Transverse colon (tissue), 4 donors: ENCODE data around the gene DNAJB5. TPM values are rescaled to one million over a fixed set of nuclear protein-coding genes. Genes with fewer than 3 reads are reported as not detected.
"Not testable (repeated sequence)": the region's sequence is repeated elsewhere in the genome, so short reads cannot be mapped to it uniquely, and the experiment has no call there.

Experiments used
- DNase-seq: peaks from one replicate; pipeline ENCODE4 v3.0.0-alpha.2; 2019
- H3K27ac ChIP-seq, 4 donors: fragments of 200-600 bp; sonication (generic); 2 replicates each; pipeline ENCODE4 v1.5.1; 2016 to 2018; ENCODE audit warnings: inconsistent platforms in 4 of 4
- H3K27me3 ChIP-seq: fragments of 200-600 bp; sonication (generic); 2 replicates; pipeline ENCODE4 v1.5.1; 2017; ENCODE audit warnings: inconsistent platforms
- H3K36me3 ChIP-seq, 4 donors: fragments of 200-600 bp; sonication (generic); 2 replicates each; pipeline ENCODE4 v1.5.1; 2017 to 2019; ENCODE audit warnings: inconsistent platforms in 4 of 4
- H3K4me1 ChIP-seq, 4 donors: fragments of 200-600 bp; sonication (generic); 2 replicates each; pipeline ENCODE4 v1.5.1; 2017 to 2020; ENCODE audit warnings: inconsistent platforms in 4 of 4
- H3K4me3 ChIP-seq, 4 donors: fragments of 200-600 bp; sonication (generic); 1 replicate in 1 of 4; 2 replicates in 3 of 4; pipeline versions ENCODE4 v1.5.1 to v1.6.1; 2017 to 2019; ENCODE audit warnings: inconsistent platforms in 4 of 4
- H3K9me3 ChIP-seq, 2 donors: fragments of 200-600 bp; sonication (generic); 2 replicates each; pipeline ENCODE4 v1.5.1; 2017 to 2019; ENCODE audit warnings: inconsistent platforms in 2 of 2
- CTCF ChIP-seq, 5 experiments: fragments of 200-600 bp in 3 of 5; fragments of 450-650 bp in 2 of 5; sonication (generic) in 3 of 5; IDR thresholded peaks; 1 replicate in 2 of 5; 2 replicates in 3 of 5; pipeline ENCODE4 v1.5.1; 2016 to 2017; ENCODE audit warnings: antibody characterized with exemption in 5 of 5, inconsistent platforms in 3 of 5, mild to moderate bottlenecking in 2 of 5, moderate library complexity in 1 of 5
- EP300 ChIP-seq: sonication (generic); formaldehyde crosslinking; IDR thresholded peaks from one replicate; pipeline ENCODE4 v1.6.1; 2017; ENCODE audit warnings: antibody characterized with exemption, low read depth
- POLR2A ChIP-seq: fragments of 450-650 bp; IDR thresholded peaks from one replicate; pipeline ENCODE4 v1.6.1; 2016; ENCODE audit warnings: antibody characterized with exemption, mild to moderate bottlenecking, moderate library complexity
- POLR2AphosphoS5 ChIP-seq, 3 donors: sonication (generic); formaldehyde crosslinking; IDR thresholded peaks; one replicate each; pipeline ENCODE4 v1.6.1; 2016; ENCODE audit warnings: antibody characterized with exemption in 3 of 3
- WGBS, 2 donors: methylation state at CpG; one replicate each; pipeline ENCODE4 v1.1.5; 2018; ENCODE audit warnings: low coverage in 1 of 2; 5-methylcytosine and 5-hydroxymethylcytosine counted together
- in situ Hi-C, 4 donors: fragments of 200-750 bp; cut with MboI; loops; one replicate each; pipeline versions ENCODE4 v1.15.0 to v1.15.1; 2017; ENCODE audit warnings: low sequenced_read_pairs in 3 of 4, low pct_ligation_motif_present in 1 of 4, low pct_unique_long_range_greater_than_20kb in 1 of 4
- intact Hi-C: fragments of 100-400 bp; cut with DNase I; formaldehyde crosslinking; loops from one replicate; pipeline ENCODE4 v1.15.1; 2023; ENCODE audit warnings: low total_unique reads
- total RNA-seq, 4 donors: library from RNA; depleted of rRNA; stranded (reverse); fragments of >200 nt; gene quantifications; one replicate each; pipeline ENCODE4 v1.1.0, GENCODE V29; 2016

Gene DNAJB5
- total RNA-seq, 4 donors from 2014 or later: 4.1 to 22.5 (median 10.2) TPM

- Histone ChIP-seq H3K36me3 (no peaks in the 10 kb centered on the region), H3K4me3 (no peak overlapping the region), H3K4me1 (peaks cover 0 to 5% (median 2%) of the 10 kb centered on the region in 4 donors), H3K9me3 (no peaks in the 10 kb centered on the region), H3K27me3 (no peaks in the 10 kb centered on the region), H3K27ac (no peak overlapping the region)
- no peak for DNase-seq
- WGBS, 2 donors: 95 to 100% methylated on average over 1 to 6 of the region's 6 CpGs
- in situ Hi-C loops (no loop called here), intact Hi-C loops (no loop called here)
- TF ChIP-seq CTCF (IDR thresholded peaks at IDR 0.05) (no peak), EP300 (no peak)
These were observed 11.2 kb downstream of the DNAJB5 start for GRCh38 chr9:35000535-35001284.

- no peak for DNase-seq
- 67 to 100% methylated on average over 1 to 2 of the region's 2 CpGs for WGBS, 2 donors
- in situ Hi-C loops (no loop called here), intact Hi-C loops (no loop called here)
- peaks cover 0 to 5% (median 2%) of the 10 kb centered on the region in 4 donors for H3K4me1 ChIP-seq
- no peaks in the 10 kb centered on the region for H3K9me3 ChIP-seq
- no peak overlapping the region for H3K4me3 ChIP-seq
- H3K36me3 ChIP-seq: no peaks in the 10 kb centered on the region
- no peak overlapping the region for H3K27ac ChIP-seq
- TF ChIP-seq EP300 (no peak), POLR2AphosphoS5 (IDR thresholded peaks at IDR 0.05) (no peak), CTCF (IDR thresholded peaks at IDR 0.05) (no peak), POLR2A (no peak)
- H3K27me3 ChIP-seq: no peaks in the 10 kb centered on the region
These were observed 11.7 kb downstream of the DNAJB5 start for GRCh38 chr9:35001285-35001677.

- in situ Hi-C loops: no loop called here
- no peak for DNase-seq
- Histone ChIP-seq H3K27me3 (no peaks in the 10 kb centered on the region), H3K9me3 (no peaks in the 10 kb centered on the region), H3K4me1 (peaks cover 0 to 5% (median 2%) of the 10 kb centered on the region in 4 donors), H3K36me3 (no peaks in the 10 kb centered on the region), H3K4me3 (no peak overlapping the region), H3K27ac (no peak overlapping the region)
- intact Hi-C loops: no loop called here
- TF ChIP-seq POLR2AphosphoS5 (IDR thresholded peaks at IDR 0.05) (no peak), POLR2A (no peak), EP300 (no peak), CTCF (IDR thresholded peaks at IDR 0.05) (no peak)
- WGBS, 2 donors: 80 to 86% methylated on average over 1 to 2 of the region's 2 CpGs
These were observed 12.4 kb downstream of the DNAJB5 start for GRCh38 chr9:35001803-35002502.

- intact Hi-C loops: no loop called here
These were observed 13.1 kb downstream of the DNAJB5 start for GRCh38 chr9:35002623-35003022.

GRCh38 chr9:35004299-35004698 is 14.8 kb downstream of the DNAJB5 start:
- H3K9me3 ChIP-seq, H3K27ac ChIP-seq, H3K36me3 ChIP-seq, H3K4me1 ChIP-seq, H3K27me3 ChIP-seq, H3K4me3 ChIP-seq, intact Hi-C loops, DNase-seq, in situ Hi-C loops: not testable (repeated sequence)
- WGBS, 2 donors: 86% methylated on average over 10 to 14 of the region's 14 CpGs

More at GRCh38 chr9:35002623-35003022, 13.1 kb downstream of the DNAJB5 start:
- no peaks in the 10 kb centered on the region for H3K36me3 ChIP-seq
- DNase-seq: no peak
- TF ChIP-seq CTCF (IDR thresholded peaks at IDR 0.05): no peak
- no peaks in the 10 kb centered on the region for H3K27me3 ChIP-seq
- no peak overlapping the region for H3K4me3 ChIP-seq
- in situ Hi-C loops: no loop called here
- H3K4me1 ChIP-seq: peaks cover 0 to 5% (median 2%) of the 10 kb centered on the region in 4 donors
- no peak overlapping the region for H3K27ac ChIP-seq
- no peaks in the 10 kb centered on the region for H3K9me3 ChIP-seq
